ELF-1 (cell line): Measurements from ENCODE around the gene TRAIP.
"Not testable (repeated sequence)": the region's sequence is repeated elsewhere in the genome, so short reads cannot be mapped to it uniquely, and the experiment has no call there.

Experiments used
- DNase-seq: peaks from one replicate; pipeline ENCODE4 v3.0.0-alpha.2; 2016; ENCODE audit warnings: low read depth, low spot score

TRAIP gene, protein sequence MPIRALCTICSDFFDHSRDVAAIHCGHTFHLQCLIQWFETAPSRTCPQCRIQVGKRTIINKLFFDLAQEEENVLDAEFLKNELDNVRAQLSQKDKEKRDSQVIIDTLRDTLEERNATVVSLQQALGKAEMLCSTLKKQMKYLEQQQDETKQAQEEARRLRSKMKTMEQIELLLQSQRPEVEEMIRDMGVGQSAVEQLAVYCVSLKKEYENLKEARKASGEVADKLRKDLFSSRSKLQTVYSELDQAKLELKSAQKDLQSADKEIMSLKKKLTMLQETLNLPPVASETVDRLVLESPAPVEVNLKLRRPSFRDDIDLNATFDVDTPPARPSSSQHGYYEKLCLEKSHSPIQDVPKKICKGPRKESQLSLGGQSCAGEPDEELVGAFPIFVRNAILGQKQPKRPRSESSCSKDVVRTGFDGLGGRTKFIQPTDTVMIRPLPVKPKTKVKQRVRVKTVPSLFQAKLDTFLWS

DNA sequence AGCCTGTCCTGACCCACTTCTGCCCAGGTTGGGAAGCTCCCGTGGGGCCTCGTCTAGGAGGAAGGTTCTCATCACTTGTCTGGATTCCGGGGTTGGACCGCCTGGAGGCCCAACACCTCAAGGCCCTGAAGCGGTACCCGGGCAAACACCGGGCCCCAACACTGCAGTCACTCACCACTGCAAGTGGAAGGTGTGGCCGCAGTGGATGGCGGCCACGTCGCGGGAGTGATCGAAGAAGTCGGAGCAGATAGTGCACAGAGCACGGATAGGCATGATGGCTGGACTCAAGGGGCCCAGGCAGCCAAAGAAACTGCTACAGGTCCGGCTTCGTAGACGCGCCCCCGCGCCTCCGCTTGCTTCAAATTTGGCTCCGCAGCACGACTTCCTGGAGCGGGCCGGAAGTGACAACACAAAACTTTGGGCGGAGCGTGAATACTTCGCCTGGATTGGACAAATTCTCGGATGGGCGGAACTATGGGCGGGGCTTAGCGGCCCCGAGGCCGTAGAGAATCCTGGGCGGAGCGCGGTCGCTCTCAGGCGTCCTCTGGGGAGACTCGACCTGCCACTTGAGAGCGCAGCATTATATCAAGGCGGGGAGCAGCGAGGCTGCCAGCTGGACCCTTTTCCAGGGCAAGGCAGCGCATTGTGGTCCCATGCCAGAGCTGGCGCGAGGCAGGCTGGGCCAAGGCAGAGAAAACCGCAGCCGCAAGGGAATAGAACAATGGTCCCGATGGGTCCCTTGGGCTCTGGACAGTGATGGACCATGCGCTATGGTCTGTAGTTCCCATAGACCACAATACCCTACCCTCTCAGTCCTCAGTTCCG, at the start of gene TRAIP:
Gene TRAIP (minus strand): TSS at position 384 of the 825 bp plus-strand sequence. CDS start 111 bp downstream, at position 273.
- peak; percentile 98 for DNase-seq

DNA sequence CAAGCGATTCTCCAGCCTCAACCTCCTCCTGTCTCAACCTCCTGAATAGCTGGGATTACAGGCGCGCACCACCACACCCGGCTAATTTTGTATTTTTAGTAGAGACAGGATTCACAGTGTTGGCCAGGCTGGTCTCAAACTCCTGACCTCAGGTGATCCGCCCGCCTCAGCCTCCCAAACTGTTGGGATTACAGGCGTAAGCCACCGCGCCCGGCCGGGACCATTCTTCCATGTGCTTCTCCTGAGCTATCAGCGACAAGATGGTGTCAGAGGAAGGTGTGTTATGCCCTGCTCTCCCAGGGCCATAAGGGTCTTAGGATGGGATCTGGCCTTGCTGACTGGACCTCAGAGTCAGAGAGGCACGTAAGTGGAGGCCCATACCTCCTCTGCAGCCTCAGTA, 48.1 kb upstream of the TRAIP start:
- not testable (repeated sequence) for DNase-seq

DNA sequence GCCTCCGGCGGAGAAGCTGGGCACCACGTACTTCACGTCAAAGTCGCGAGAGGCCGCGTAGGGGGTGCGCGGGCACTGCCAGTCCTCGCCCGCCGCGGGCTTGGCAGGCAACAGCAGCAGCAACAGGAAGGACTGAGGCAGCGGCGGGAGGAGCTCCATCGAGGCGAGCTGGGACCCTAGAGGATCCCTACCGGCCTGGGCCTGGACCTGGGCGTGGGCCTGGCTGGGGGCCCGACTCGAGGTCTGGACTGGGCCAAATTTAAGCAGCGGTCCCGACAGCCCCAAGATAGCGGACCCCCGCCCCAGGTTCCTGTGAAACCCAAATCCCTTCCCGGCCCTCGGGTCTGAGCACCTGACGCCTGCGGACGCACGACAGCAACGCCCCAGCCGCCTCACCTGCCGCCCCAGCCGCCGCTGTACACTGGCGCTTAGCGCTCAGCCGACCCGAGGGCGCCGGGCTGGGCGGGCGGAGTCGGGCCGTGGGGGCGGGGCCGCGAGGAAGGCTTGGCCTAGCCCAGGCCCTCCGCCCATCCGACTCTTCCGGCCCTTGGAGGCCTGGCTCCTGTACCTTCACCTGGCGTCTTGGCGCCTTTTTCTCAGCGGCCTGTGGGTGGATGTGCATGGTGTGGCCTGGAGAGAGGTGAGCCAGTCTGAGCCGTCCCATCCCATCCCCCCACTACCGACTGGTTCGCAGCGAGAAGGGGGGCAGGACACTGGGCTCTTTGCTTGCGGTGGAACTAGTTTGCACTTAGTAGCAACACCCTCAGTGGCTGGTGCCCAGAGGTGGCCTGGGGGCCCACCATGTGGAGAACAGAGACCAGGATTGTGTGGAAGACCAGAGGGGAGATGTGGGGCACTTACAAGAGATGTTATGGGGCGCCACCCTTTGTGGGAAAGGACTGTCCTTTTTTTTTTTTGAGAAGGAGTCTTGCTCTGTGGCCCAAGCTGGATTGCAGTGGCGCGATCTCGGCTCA, 47.4 kb upstream of the TRAIP start, which contains the start of gene MST1R:
Gene MST1R (minus strand): TSS at position 423 of the 974 bp plus-strand sequence. CDS start 264 bp downstream, at position 159.
- peak; percentile 95 for DNase-seq

DNA sequence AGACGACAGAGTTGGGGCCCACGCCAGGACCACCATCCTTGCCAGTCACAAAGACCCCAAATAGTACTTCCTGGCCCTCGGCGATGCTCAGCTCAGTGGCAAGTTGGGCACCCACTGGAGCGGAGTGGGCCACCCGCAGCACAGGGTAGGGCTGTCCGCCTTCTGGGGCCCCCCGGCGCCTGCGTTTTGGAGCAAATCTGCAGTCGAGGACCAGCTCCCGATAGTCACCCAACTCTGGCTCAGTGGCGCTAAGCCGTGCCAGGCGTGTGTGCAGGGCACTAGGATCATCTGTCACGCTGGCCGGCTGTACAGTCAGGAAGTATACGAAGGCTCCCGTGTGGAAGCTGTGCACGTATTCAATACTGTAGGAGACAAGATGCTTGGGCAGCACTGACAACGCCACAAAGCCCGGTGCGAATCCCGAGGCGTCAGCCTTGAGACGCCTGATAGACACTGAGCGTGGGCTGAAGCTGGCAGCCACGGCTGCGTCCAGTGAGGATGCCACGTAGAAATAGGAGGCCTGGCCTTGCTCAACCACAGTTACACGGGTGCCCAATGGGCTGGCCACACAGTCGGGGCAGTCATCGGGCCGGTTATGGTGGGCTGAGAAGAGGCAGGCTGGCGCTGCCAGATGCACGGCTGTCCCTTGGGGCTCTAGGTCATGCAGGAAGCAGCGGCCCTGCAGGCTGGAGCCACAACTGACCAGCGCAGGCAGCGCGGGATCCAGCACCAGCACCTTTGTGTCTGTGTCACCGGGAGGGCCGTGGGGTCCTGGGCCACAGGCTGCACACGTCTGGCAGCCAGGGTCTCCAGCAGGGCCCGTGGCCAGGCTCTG, 46.4 kb upstream of the TRAIP start:
- DNase-seq, result no peak

DNA sequence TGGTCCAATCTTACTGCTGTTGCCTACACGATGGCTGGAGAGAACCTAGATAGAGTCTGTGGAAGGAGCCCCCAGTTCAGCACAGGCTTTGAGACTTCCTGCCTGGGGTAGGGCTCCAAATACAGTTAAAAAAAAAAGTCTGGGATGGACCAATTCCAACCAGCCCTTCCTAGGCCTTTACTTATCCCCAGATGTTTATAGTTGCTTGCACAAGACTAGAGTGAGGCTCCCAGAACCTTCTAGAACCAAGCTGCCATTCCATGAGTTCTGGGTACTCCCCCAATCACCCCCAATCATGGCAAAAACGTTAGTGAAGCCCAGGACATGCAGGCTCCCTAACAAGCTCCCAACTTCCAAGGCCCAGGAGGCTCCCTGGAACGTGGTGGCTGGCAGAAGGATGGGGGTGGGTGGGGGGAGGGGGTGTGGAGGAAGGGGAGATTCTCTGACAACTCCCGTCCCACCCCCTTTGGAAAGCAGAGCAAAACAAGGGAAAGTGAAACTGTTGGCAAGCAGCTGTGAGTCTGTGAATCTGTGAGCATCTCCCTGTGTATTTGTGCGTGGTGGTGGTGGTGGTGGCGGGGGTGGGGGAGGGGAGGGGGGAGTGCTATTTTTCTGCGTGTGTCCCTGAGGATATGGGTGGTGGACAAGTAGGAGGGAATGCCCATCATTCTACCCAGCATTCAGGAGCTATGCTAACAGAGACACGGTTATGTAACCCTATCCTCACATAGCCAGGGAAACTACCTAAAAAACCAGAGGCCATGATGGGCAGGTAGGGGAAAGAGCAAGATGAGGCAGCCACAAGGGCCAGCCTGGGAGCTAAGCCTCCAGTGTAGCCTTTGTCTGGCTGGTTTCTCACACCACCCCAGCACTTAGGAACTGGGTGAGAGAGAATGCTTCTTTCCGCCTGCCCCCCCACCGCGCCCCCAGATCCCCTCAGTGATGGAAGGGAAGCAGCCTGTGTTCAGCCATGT, 45.3 kb upstream of the TRAIP start:
- no peak for DNase-seq

DNA sequence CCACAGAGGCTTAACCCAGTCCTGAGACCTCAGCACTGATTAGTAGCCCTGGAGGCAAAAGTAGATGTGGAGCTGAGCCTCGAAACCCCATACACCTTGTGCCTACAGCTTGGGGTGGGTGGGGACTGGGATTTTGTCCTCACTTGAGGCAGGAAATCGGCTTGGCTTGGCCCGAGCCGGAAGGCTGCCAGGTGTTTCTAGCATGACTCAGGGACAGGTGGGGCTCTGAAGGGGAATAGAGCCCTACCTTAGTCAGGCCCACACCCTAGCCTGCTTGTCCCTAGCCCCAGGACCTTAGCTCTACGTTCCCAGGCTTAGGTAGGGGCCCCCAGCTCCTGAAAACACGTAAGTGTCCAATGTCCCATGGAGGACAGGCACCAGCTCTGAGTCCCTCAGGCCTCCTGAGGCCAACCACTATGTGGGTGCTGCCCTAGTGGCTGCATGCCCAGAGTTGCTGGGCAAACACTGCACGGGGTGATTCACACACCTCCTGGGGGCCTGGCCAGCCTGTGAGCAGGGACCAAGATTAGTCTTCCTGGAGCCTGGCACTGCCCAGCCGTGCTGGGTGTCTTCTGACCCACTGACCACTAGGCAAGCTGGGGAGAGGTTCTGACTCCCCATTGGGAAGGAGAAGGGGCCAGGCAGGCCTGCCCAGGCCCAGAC, 44.3 kb upstream of the TRAIP start:
- no peak for DNase-seq

DNA sequence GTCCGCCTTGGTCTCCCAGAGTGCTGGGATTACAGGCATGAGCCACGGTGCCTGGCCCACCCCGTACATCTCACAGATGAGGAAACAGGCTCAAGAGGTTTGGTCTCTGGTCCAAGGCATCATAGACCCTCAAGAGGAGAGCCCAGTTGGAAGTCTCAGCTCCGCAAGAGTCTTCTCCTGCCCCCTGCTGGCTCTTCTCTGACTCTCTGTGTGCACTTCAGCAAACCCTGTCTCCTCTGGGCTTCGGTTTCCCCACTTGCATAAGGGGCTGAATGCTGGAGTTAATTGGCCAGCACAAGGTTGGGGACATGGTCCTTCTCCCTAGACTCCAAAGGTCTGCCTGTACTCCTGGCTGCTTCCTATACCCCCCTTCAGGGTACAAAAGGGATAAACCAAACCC, 43.5 kb upstream of the TRAIP start:
- DNase-seq, result peak; percentile 74

DNA sequence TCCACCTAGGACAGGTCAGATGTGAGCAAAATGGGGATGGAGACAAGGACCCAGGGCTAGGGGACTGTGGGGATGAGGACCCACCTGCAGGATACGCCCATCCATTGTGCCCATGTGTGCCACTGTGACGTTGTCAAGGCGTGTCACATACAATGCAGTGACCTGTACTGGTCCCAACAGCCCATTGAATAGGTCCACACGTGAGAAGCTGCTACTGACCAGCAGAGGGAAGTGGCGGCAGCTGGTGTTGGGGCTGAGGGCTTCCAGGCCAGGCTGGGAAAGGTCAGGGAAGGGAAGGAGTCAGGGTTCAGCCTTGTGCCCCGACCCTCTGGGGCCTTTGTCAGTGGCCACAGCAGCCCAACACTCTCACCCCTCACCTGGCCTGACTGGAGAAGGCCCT, 42.6 kb upstream of the TRAIP start:
- no peak for DNase-seq

DNA sequence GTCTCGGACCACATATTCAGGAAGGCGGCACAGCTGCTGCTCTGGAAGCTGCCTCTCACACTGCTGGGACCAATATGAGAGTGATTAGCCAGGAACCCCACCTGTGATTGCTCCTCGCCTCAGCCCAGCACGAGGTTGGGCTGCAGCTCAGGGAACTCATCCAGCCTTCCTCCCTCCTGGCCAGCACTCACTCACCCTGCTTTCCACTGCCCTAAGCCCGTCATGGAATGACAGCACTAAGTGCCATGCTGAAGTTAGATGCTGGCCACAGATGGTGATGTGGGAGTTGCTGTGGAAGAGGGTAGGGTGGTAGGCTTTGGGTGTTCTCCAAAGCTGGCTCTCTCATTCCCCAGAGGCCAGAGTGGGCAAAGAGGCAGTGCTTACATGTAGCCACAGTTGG, 40.0 kb upstream of the TRAIP start:
- no peak for DNase-seq

DNA sequence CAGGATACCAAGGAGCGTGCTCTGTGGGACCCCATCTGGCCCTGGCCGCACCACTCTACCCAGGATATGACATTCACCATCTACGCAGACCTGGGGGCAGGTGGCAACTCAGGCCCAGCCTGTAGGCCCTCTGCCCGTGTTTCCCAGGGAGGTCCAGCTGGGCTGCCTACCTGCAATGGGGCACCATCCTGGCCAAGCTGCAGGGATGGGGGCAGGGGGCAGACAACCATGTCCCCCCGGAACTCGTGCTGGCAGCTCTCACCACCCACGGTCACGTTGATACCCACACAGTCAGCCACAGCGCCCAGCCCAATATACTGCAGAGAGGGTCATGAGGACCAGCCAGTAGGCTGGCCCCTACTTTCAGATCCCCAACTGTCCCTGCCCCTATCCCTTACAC, 39.4 kb upstream of the TRAIP start:
- DNase-seq, result no peak

DNA sequence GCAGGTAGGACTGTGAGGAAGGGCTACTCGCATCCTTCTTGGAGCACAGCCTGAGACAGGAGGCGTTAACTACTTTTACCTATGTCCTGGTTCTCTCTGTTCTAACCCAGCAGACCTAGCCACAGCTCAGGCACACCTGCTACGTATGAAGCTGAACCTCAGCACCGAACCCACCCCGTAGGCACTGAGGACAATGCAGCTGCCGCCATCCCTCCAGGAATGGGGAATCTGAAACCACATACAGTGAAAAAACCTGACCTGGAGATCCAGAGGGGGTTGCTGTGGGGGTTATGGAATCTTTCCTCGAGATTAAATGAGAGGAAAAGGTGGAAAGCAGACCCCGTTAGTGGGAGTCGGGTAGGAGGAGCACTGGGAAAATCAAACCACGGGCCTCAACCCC, 32.9 kb upstream of the TRAIP start:
- no peak for DNase-seq

DNA sequence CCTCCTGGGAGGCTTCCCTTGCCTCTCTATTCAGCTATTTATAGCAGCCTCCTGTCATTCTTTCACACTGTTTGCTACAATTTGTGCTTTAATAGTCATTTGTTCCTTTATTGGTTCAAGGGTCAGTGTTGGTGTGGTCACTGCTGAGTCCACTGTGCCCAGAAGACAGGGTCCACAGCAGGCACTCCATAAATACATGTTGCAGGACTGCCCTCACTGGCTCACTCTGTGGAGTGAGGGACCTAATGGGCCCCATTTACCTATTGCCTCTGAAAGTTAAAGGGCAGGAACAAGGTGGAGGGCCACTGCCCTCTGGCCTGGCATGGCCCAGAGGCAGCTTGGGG, 30.5 kb upstream of the TRAIP start:
- DNase-seq, result no peak

DNA sequence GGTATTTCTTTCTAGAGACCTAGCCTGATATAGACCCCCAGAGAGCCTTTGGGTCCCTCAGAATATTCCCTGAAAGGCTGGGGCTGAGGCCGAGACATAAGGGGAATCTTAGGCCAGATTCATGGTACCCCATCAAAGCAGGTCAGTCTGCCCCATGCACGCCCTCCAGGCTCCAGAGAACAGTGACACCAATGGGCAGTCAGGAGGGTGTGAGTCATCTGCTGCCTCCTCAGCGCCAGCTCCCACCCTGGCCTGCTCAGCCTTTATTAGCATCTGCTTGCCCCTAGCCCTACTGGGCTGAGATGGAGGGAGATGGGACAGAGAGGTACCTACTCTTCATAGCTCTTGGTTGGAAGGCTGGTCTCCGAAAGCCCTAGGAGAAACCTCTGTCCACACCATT, 27.6 kb upstream of the TRAIP start:
- DNase-seq, result no peak

DNA sequence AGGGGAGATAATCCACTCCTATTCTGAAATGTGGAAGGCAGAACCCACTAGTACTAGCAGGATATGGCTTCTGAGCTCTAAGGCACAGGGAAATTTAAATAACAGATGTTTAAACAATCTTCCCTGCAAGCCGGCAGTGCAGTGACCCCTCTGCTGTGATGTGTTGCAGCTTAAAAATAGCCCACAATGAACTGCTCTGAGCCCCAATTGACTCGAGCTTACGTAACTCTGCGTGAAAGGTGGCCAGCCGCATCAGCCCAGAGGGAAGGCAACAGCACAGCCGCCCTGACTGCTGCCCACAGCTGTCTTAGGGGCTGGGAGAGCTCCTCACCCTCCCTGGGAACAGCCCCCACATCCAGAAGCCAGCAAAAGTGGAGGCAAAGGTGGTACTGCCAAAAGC, 25.8 kb upstream of the TRAIP start:
- no peak for DNase-seq

DNA sequence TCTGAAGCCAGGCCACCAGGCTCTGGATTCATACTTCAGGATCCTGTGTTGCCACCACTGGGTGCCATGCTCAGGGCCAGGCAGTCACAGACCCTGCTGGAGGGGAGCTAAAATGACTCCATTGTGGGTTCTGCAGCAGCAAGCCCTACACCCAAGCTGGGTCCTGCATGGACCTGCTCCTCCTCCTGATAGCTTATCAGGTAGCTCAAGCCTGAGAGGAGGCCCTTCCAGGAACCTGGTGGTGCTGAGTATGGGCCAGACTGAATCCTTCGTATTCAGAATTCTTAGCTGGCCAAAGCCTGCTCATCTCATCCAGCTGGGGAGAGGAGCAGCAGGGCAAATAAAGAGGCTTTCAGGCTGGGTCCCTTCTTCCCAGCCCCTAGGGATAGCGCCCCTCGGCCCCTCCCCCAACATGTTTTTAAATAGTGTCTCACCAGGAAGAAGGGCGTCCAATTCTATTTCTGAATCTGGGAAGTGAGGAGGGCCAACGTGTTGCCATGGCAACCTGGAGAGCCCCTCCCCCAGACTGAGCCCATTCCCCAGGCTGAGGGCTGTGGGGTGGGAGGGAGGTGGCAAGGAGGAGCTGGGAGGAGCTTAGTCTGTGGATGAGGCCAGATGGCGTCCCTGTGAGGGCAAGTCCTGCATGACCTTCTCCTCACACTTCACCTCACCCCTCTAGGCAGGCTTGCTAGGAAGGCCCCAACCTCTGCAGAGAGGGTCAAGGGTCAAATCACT, 24.4 kb upstream of the TRAIP start:
- DNase-seq, result peak; percentile 80

DNA sequence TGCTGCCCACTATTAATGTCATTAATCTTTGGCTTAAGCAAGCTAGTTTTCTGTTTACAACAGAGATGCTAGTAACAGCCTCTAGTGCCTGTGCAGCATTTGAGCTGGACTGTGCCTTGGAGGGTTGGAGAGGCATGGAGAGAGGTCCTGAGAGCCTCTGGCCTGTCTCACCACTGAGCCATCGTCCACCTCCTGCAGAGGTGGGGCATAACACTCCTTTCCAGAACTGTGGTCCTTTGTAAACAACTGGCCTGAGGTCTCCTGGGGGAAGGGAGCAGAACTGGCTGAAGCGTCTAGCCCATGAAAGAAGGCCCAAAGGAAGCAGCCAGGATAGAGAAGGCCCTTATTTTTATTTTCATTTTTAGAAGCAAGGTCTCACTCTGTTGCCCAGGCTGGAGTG, 23.4 kb upstream of the TRAIP start:
- DNase-seq, result no peak

DNA sequence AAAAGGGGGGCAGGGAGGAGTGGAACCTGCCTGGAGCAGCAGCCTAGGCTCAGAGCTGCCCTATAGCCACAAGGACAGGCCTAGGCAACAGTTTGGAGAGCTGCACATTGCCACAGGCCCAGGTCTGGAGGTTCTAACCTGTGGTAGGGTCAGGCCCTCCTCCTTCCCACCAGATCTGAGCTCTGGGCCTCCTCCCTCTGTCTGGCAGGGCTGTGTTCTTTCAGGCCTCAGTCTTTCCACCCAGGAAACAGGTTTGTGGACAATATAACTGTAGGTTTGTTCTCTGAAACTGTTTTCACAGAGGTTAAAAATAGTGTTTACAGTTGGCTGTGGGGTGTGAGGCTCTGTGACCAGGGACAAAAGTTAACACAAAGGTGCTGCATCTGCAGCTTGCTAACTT, 22.3 kb upstream of the TRAIP start:
- no peak for DNase-seq

DNA sequence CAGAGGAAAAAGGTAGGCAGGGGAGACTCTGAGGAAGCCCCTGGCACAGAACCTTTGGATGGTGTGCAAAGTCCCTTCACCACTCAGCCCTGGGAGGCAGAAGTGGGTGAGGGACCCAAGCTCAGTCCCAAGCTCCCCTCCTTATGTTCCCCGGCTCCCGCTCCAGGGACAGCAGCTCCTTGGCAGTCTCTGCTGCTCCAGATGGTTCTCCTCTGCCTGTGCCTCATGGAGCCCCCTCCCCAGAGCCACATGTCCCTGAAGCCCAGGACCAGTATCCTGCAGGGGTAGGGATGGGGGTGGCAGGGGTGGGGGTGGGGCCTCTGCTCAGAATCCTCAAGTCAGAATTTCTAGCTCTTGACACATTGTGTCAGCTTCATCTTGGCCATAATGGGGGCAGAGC, 21.4 kb upstream of the TRAIP start:
- DNase-seq, result no peak
